HepG2 (cell line): ENCODE measurements around the gene MSI2. TPM values are rescaled to one million over a fixed set of nuclear protein-coding genes. Genes with fewer than 3 reads are reported as not detected.

Source experiments
- CENPBD1 ChIP-seq: sonication (generic); formaldehyde crosslinking; IDR thresholded peaks from 2 replicates; pipeline ENCODE4 v1.8.0; 2022; ENCODE audit warnings: missing genetic modification reagents, low read depth, mild to moderate bottlenecking, borderline replicate concordance
- ETV5 ChIP-seq: IDR thresholded peaks from 2 replicates; pipeline ENCODE4 v1.6.1; 2018; ENCODE audit warnings: missing biosample characterization, missing genetic modification reagents, inconsistent platforms, borderline replicate concordance
- FOXA1 ChIP-seq, 2 experiments: fragments of 450-650 bp in 1 of 2; sonication (generic) in 1 of 2; formaldehyde crosslinking in 1 of 2; IDR thresholded peaks; 2 replicates each; pipeline versions ENCODE4 v1.4.0 to v1.6.1; 2016 to 2020; ENCODE audit warnings: missing genetic modification reagents in 1 of 2
- GMEB1 ChIP-seq: sonication (generic); formaldehyde crosslinking; IDR thresholded peaks from 2 replicates; pipeline ENCODE4 v1.5.1; 2020; ENCODE audit warnings: missing genetic modification reagents, mild to moderate bottlenecking, borderline replicate concordance
- IKZF1 ChIP-seq: fragments of 450-650 bp; IDR thresholded peaks from 2 replicates; pipeline ENCODE4 v1.7.1; 2016
- ISX ChIP-seq: sonication (generic); formaldehyde crosslinking; conservative IDR thresholded peaks from 2 replicates; pipeline ENCODE4 v1.5.0; 2020; ENCODE audit warnings: missing genetic modification reagents
- MEIS1 ChIP-seq: sonication (generic); formaldehyde crosslinking; IDR thresholded peaks from 2 replicates; pipeline ENCODE4 v1.9.0; 2021; ENCODE audit warnings: mild to moderate bottlenecking, missing genetic modification reagents, moderate library complexity, borderline replicate concordance
- MTF2 ChIP-seq: sonication (generic); formaldehyde crosslinking; IDR thresholded peaks from 2 replicates; pipeline ENCODE4 v1.5.0; 2020; ENCODE audit warnings: missing genetic modification reagents, borderline replicate concordance
- PHF8 ChIP-seq: sonication (generic); formaldehyde crosslinking; IDR thresholded peaks from 2 replicates; pipeline ENCODE4 v1.5.0; 2020; ENCODE audit warnings: missing genetic modification reagents
- ZC3H4 ChIP-seq: sonication (generic); formaldehyde crosslinking; IDR thresholded peaks from 2 replicates; pipeline ENCODE4 v1.4.0; 2020; ENCODE audit warnings: missing genetic modification reagents, borderline replicate concordance
- ZNF230 ChIP-seq: sonication (generic); formaldehyde crosslinking; IDR thresholded peaks from 2 replicates; pipeline ENCODE4 v1.4.0; 2020; ENCODE audit warnings: mild to moderate bottlenecking, missing genetic modification reagents
- ZNF260 ChIP-seq: sonication (generic); formaldehyde crosslinking; IDR thresholded peaks from 2 replicates; pipeline ENCODE4 v1.4.0; 2020; ENCODE audit warnings: missing genetic modification reagents, low read depth, mild to moderate bottlenecking, borderline replicate concordance
- ZNF282 ChIP-seq: fragments of 450-650 bp; IDR thresholded peaks from 2 replicates; pipeline ENCODE4 v1.6.1; 2018; ENCODE audit not compliant: partially characterized antibody
- ZNF737 ChIP-seq: sonication (generic); formaldehyde crosslinking; IDR thresholded peaks from 2 replicates; pipeline ENCODE4 v1.5.0; 2020; ENCODE audit warnings: missing genetic modification reagents, mild to moderate bottlenecking, borderline replicate concordance
- ZNF770 ChIP-seq: sonication (generic); formaldehyde crosslinking; IDR thresholded peaks from 2 replicates; pipeline ENCODE4 v1.5.0; 2020; ENCODE audit warnings: mild to moderate bottlenecking, missing genetic modification reagents
- polyA plus RNA-seq, 8 experiments: library from polyadenylated mRNA; depleted of rRNA in 3 of 8; stranded (reverse) in 7 of 8; unstranded in 1 of 8; fragments of >200 nt; fragmentation: Illumina TruSeq in 4 of 8; extraction: Trizol in 4 of 8; gene quantifications; 2 replicates each; pipeline versions ENCODE4 v1.2.1 to v1.2.3, GENCODE V29; 2011 to 2016; ENCODE audit warnings: low read depth in 4 of 8, missing spikeins in 1 of 8, mixed read lengths in 1 of 8; ENCODE audit not compliant: insufficient read depth in 1 of 8
- total RNA-seq, 5 experiments: library from RNA; depleted of rRNA; stranded (reverse); fragments of >200 nt; fragmentation: Illumina TruSeq; extraction: Trizol; gene quantifications; 2 replicates each; pipeline ENCODE4 v1.2.3, GENCODE V29; 2016; ENCODE audit warnings: low read depth in 1 of 5
- TF ChIP-seq, protein P1 (sequence below): sonication (generic); formaldehyde crosslinking; IDR thresholded peaks from 2 replicates; pipeline ENCODE4 v1.4.0; 2020; ENCODE audit warnings: mild to moderate bottlenecking, missing genetic modification reagents
- TF ChIP-seq, protein P2 (sequence below): sonication (generic); formaldehyde crosslinking; IDR thresholded peaks from 2 replicates; pipeline ENCODE4 v1.9.0; 2022; ENCODE audit warnings: low read depth, missing genetic modification reagents
- TF ChIP-seq, protein P3 (sequence below): sonication (generic); formaldehyde crosslinking; IDR thresholded peaks from 2 replicates; pipeline ENCODE4 v1.8.1; 2022; ENCODE audit warnings: mild to moderate bottlenecking, missing genetic modification reagents

Gene MSI2
- total and polyA plus RNA-seq, 2 of the 13 experiments (the other 11 are each of a cell fraction or from before 2014, with no cell fraction given) = 77.5 to 78.4 TPM

- TF ChIP-seq, protein P1, sequence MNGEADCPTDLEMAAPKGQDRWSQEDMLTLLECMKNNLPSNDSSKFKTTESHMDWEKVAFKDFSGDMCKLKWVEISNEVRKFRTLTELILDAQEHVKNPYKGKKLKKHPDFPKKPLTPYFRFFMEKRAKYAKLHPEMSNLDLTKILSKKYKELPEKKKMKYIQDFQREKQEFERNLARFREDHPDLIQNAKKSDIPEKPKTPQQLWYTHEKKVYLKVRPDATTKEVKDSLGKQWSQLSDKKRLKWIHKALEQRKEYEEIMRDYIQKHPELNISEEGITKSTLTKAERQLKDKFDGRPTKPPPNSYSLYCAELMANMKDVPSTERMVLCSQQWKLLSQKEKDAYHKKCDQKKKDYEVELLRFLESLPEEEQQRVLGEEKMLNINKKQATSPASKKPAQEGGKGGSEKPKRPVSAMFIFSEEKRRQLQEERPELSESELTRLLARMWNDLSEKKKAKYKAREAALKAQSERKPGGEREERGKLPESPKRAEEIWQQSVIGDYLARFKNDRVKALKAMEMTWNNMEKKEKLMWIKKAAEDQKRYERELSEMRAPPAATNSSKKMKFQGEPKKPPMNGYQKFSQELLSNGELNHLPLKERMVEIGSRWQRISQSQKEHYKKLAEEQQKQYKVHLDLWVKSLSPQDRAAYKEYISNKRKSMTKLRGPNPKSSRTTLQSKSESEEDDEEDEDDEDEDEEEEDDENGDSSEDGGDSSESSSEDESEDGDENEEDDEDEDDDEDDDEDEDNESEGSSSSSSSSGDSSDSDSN = peak; percentile 59
- TF ChIP-seq ZNF230 (CRISPR knock-in tag) (no peak), MEIS1 (CRISPR knock-in tag) (peak; percentile 71; the same call in 1 of the 2 replicates), MTF2 (CRISPR knock-in tag) (no peak), ZNF770 (peak; percentile 49; the same call in 1 of the 2 replicates), ZNF737 (no peak), PHF8 (CRISPR knock-in tag) (peak; percentile 29; the same call in 1 of the 2 replicates), IKZF1 (no peak), ISX (no peak), CENPBD1 (CRISPR knock-in tag) (no peak), ZNF282 (no peak), ZNF260 (CRISPR knock-in tag) (no peak), FOXA1 (IDR thresholded peaks at IDR 0.05) (no peak), FOXA1 (CRISPR knock-in tag; IDR thresholded peaks at IDR 0.05) (peak; percentile 50), GMEB1 (CRISPR knock-in tag) (no peak), ZC3H4 (CRISPR knock-in tag) (no peak), ETV5 (CRISPR knock-in tag) (peak; percentile 90)
- TF ChIP-seq, protein P2, sequence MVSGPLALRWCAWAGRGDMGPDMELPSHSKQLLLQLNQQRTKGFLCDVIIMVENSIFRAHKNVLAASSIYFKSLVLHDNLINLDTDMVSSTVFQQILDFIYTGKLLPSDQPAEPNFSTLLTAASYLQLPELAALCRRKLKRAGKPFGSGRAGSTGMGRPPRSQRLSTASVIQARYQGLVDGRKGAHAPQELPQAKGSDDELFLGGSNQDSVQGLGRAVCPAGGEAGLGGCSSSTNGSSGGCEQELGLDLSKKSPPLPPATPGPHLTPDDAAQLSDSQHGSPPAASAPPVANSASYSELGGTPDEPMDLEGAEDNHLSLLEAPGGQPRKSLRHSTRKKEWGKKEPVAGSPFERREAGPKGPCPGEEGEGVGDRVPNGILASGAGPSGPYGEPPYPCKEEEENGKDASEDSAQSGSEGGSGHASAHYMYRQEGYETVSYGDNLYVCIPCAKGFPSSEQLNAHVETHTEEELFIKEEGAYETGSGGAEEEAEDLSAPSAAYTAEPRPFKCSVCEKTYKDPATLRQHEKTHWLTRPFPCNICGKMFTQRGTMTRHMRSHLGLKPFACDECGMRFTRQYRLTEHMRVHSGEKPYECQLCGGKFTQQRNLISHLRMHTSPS (CRISPR knock-in tag) = no peak
- TF ChIP-seq, protein P3, sequence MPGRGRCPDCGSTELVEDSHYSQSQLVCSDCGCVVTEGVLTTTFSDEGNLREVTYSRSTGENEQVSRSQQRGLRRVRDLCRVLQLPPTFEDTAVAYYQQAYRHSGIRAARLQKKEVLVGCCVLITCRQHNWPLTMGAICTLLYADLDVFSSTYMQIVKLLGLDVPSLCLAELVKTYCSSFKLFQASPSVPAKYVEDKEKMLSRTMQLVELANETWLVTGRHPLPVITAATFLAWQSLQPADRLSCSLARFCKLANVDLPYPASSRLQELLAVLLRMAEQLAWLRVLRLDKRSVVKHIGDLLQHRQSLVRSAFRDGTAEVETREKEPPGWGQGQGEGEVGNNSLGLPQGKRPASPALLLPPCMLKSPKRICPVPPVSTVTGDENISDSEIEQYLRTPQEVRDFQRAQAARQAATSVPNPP (CRISPR knock-in tag) = no peak; the same call in 1 of the 2 replicates
These were observed 321.7 kb downstream of the MSI2 start (continued) for GRCh38 chr17:57577751-57578607.
